Natural killer cell (primary cell): ENCODE measurements around the gene ASB3. TPM values are rescaled to one million over a fixed set of nuclear protein-coding genes. Genes with fewer than 3 reads are reported as not detected.

Experiments
- ATAC-seq, 3 donors: fragments of 150-1000 bp in 2 of 3; fragments of 200-7000 bp in 1 of 3; cut with Tn5 transposase; 1 replicate in 1 of 3; 2 replicates in 2 of 3; pipeline ENCODE4 v1.10.0; 2021; ENCODE audit warnings: mild to moderate bottlenecking in 2 of 3, moderate library complexity in 2 of 3
- DNase-seq, 2 donors: peaks; one replicate each; pipeline versions ENCODE4 v3.0.0 to v3.0.0-alpha.2; 2013 to 2021; ENCODE audit warnings: mixed read lengths in 1 of 2
- H3K27ac ChIP-seq: one replicate; pipeline ENCODE4 v1.5.1; 2013; ENCODE audit warnings: mild to moderate bottlenecking, low read length
- H3K27me3 ChIP-seq: one replicate; pipeline ENCODE4 v1.6.1; 2013; ENCODE audit warnings: low read length; ENCODE audit not compliant: control insufficient read depth, insufficient read depth
- H3K36me3 ChIP-seq: one replicate; pipeline ENCODE4 v1.6.1; 2013; ENCODE audit warnings: low read length; ENCODE audit not compliant: control insufficient read depth, insufficient read depth
- H3K4me1 ChIP-seq: one replicate; pipeline ENCODE4 v1.6.1; 2013; ENCODE audit warnings: low read length; ENCODE audit not compliant: control insufficient read depth, insufficient read depth
- H3K4me3 ChIP-seq: one replicate; pipeline ENCODE4 v1.5.1; 2013; ENCODE audit warnings: low read length
- H3K9me3 ChIP-seq: one replicate; pipeline ENCODE4 v1.6.1; 2013; ENCODE audit warnings: low read length; ENCODE audit not compliant: control insufficient read depth, insufficient read depth
- H3K27ac Mint-ChIP-seq, 2 donors: one replicate each; pipeline ENCODE4 v1.8.0; 2022; ENCODE audit warnings: mild to moderate bottlenecking in 2 of 2, mixed read lengths in 2 of 2, moderate library complexity in 1 of 2
- H3K27me3 Mint-ChIP-seq, 2 donors: one replicate each; pipeline ENCODE4 v1.8.0; 2022; ENCODE audit warnings: low read depth in 2 of 2, mixed read lengths in 2 of 2
- H3K36me3 Mint-ChIP-seq: one replicate; pipeline ENCODE4 v1.8.0; 2022; ENCODE audit warnings: mixed read lengths
- H3K4me1 Mint-ChIP-seq, 2 donors: one replicate each; pipeline ENCODE4 v1.8.0; 2022; ENCODE audit warnings: mixed read lengths in 2 of 2
- H3K4me3 Mint-ChIP-seq: one replicate; pipeline ENCODE4 v1.8.0; 2022; ENCODE audit warnings: mild to moderate bottlenecking, moderate library complexity, mixed read lengths
- H3K9me3 Mint-ChIP-seq, 2 donors: one replicate each; pipeline ENCODE4 v1.8.0; 2022; ENCODE audit warnings: mixed read lengths in 2 of 2
- CTCF ChIP-seq: fragments of 200-600 bp; IDR thresholded peaks from one replicate; pipeline ENCODE4 v1.8.0; 2022; ENCODE audit warnings: antibody characterized with exemption
- WGBS: methylation state at CpG from one replicate; pipeline ENCODE4 v1.1.7; 2013; ENCODE audit warnings: missing lambda C conversion rate; ENCODE audit not compliant: insufficient coverage; 5-methylcytosine and 5-hydroxymethylcytosine counted together
- intact Hi-C: fragments of 100-400 bp; cut with micrococcal nuclease; formaldehyde crosslinking; loops from one replicate; pipeline ENCODE4 v1.14.2; 2022
- total RNA-seq, 4 donors: library from RNA; stranded (reverse); fragments of 120-200 nt in 1 of 4; gene quantifications; one replicate each; pipeline versions ENCODE4 v1.2.3 to v1.2.4, GENCODE V29; 2013 to 2022

The ASB3 gene
- total RNA-seq, 3 donors from 2014 or later (not counting 1 experiment from before 2014, with no cell fraction given), result 27.9 to 37.0 (median 29.6) TPM

GRCh38 chr2:53750041-53750768 is 36.5 kb downstream of the ASB3 start:
- TF ChIP-seq CTCF, result no peak
- intact Hi-C loops, result no loop called here
- H3K4me3 ChIP-seq, result no peak overlapping the region
- no peaks in the 10 kb centered on the region for H3K9me3 Mint-ChIP-seq
- peaks cover 21% of the 10 kb centered on the region for H3K36me3 Mint-ChIP-seq
- H3K4me1 ChIP-seq, result no peaks in the 10 kb centered on the region
- no peaks in the 10 kb centered on the region for H3K4me1 Mint-ChIP-seq
- no peak overlapping the region for H3K27ac ChIP-seq
- H3K9me3 ChIP-seq, result no peaks in the 10 kb centered on the region
- DNase-seq, result no peak
- no peak overlapping the region for H3K4me3 Mint-ChIP-seq
- no peak for ATAC-seq
- no peak overlapping the region for H3K27ac Mint-ChIP-seq
- peaks cover 22% of the 10 kb centered on the region for H3K36me3 ChIP-seq
- no peaks in the 10 kb centered on the region for H3K27me3 ChIP-seq
- 100% methylated on average over 1 of the region's 4 CpGs for WGBS
- H3K27me3 Mint-ChIP-seq, result no peaks in the 10 kb centered on the region

DNA sequence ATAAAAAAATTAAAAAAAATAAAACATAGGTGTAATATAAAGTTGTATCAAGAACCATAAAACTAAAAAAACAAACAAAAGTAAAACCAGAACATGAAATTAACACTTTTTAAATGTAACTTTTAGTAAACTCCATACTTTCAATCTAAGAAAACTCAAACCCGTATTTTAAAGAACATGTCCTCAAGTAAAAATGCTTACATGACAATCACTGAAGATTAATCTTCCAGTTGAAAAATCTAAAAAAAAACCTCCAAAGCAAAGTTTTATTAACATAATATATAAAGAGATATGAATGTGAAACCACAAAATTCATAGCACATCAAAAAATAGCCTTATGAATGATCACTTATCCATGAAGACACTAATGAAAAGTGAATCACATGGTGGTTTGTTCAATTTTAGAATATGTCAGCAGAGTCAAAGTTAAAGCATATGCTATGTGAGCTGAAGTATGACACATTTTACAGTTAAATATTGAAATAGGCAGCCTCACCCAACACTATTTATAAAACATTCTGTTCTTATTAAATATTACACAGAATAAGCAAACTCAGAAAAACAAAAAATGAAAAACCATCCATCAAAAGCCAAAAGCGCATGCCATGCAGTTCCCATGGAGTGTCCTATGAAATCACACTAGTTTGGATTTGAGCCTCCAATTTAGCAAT is 42.2 kb downstream of the ASB3 start:
- Mint-ChIP-seq H3K4me3 (no peak overlapping the region), H3K36me3 (peaks cover 20% of the 10 kb centered on the region), H3K9me3 (no peaks in the 10 kb centered on the region), H3K4me1 (peaks cover 3 to 8% of the 10 kb centered on the region in 2 donors), H3K27ac (no peak overlapping the region), H3K27me3 (no peaks in the 10 kb centered on the region)
- ATAC-seq, result no peak
- no peak for DNase-seq
- Histone ChIP-seq H3K9me3 (no peaks in the 10 kb centered on the region), H3K4me1 (no peaks in the 10 kb centered on the region), H3K27me3 (no peaks in the 10 kb centered on the region), H3K36me3 (peaks cover 22% of the 10 kb centered on the region), H3K4me3 (no peak overlapping the region), H3K27ac (no peak overlapping the region)
- no peak for TF ChIP-seq CTCF
- 100% methylated on average over 1 of the region's 2 CpGs for WGBS
- intact Hi-C loops, result no loop called here

DNA sequence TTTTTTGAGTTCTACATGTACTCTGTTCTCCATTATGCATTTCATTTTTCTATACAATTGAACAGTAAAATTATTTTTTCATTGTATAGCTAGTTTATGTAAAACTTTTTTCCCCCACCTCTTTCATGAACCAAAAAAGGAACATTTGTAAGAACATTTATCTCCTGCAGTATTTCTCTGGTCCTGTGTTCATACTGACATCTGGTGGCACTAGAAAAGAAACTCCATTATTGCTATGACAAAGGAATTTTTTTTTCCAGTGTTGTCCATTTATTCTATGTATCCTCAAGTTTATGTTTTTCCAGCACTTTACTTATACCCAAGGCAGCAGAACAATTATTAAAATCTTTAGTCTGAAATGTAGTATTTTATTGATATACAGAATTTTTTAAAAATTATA is 46.6 kb downstream of the ASB3 start:
- Histone ChIP-seq H3K4me3 (no peak overlapping the region), H3K9me3 (no peaks in the 10 kb centered on the region), H3K36me3 (peaks cover 2% of the 10 kb centered on the region), H3K27me3 (no peaks in the 10 kb centered on the region), H3K4me1 (no peaks in the 10 kb centered on the region), H3K27ac (no peak overlapping the region)
- Mint-ChIP-seq H3K4me1 (peaks cover 13 to 15% of the 10 kb centered on the region in 2 donors), H3K4me3 (no peak overlapping the region), H3K27ac (no peak overlapping the region), H3K27me3 (no peaks in the 10 kb centered on the region), H3K9me3 (no peaks in the 10 kb centered on the region), H3K36me3 (no peaks in the 10 kb centered on the region)
- ATAC-seq (no peak), DNase-seq (no peak)
- intact Hi-C loops, result no loop called here
- no peak for TF ChIP-seq CTCF
